ENCODE results near the gene MXD4. TPM values are rescaled to one million over a fixed set of nuclear protein-coding genes. Genes with fewer than 3 reads are reported as not detected.

Gene MXD4
- polyA plus RNA-seq, 1 donor (not counting 4 experiments of a cell fraction or from before 2014, with no cell fraction given) = 26.0 TPM

- Histone ChIP-seq H3K9me1 (ENCODE audit: control insufficient read depth, extremely low read depth, insufficient read depth, low read length) (no peaks in the 10 kb centered on the region), H3K36me3 (ENCODE audit: control insufficient read depth in 2 of 2, extremely low read depth in 1 of 2, insufficient read depth in 2 of 2, low read length in 2 of 2) (no peaks in the 10 kb centered on the region), H3K4me2 (ENCODE audit: control insufficient read depth, extremely low read depth, insufficient read depth, low read depth, low read length) (no peak overlapping the region), H3K9me3 (ENCODE audit: control insufficient read depth, low read depth, low read length) (no peaks in the 10 kb centered on the region), H3K4me1 (ENCODE audit: control insufficient read depth, extremely low read depth, insufficient read depth, low read length) (no peaks in the 10 kb centered on the region), H3K79me2 (ENCODE audit: control insufficient read depth, insufficient read depth, low read length) (no peaks in the 10 kb centered on the region), H2AFZ (ENCODE audit: control insufficient read depth, low read length) (no peak overlapping the region), H3K27ac (ENCODE audit: control insufficient read depth, insufficient read depth, low read length) (no peak overlapping the region), H3K9ac (ENCODE audit: control insufficient read depth, extremely low read depth, insufficient read depth, low read length) (no peak overlapping the region), H3K27me3 (ENCODE audit: control insufficient read depth, extremely low read depth, insufficient read depth, low read length) (peaks cover 9% of the 10 kb centered on the region), H3K4me3 (ENCODE audit: control insufficient read depth in 2 of 3, extremely low read depth in 1 of 3, insufficient read depth in 2 of 3, low read depth in 1 of 3, low read length in 3 of 3) (no peak overlapping the region), H4K20me1 (ENCODE audit: control insufficient read depth, extremely low read depth, insufficient read depth, low read length) (no peaks in the 10 kb centered on the region)
- FAIRE-seq (no peak), DNase-seq (ENCODE audit: low read depth, low spot score) (no peak)
- no peak for TF ChIP-seq EZH2 (IDR thresholded peaks at IDR 0.05; ENCODE audit: low read length)
- TF ChIP-seq, protein P1, sequence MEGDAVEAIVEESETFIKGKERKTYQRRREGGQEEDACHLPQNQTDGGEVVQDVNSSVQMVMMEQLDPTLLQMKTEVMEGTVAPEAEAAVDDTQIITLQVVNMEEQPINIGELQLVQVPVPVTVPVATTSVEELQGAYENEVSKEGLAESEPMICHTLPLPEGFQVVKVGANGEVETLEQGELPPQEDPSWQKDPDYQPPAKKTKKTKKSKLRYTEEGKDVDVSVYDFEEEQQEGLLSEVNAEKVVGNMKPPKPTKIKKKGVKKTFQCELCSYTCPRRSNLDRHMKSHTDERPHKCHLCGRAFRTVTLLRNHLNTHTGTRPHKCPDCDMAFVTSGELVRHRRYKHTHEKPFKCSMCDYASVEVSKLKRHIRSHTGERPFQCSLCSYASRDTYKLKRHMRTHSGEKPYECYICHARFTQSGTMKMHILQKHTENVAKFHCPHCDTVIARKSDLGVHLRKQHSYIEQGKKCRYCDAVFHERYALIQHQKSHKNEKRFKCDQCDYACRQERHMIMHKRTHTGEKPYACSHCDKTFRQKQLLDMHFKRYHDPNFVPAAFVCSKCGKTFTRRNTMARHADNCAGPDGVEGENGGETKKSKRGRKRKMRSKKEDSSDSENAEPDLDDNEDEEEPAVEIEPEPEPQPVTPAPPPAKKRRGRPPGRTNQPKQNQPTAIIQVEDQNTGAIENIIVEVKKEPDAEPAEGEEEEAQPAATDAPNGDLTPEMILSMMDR (optimal IDR thresholded peaks at IDR 0.05 in 1 of 3, IDR thresholded peaks at IDR 0.05 in 1 of 3, conservative IDR thresholded peaks at IDR 0.05 in 1 of 3; ENCODE audit: extremely low read depth in 1 of 3, insufficient read depth in 2 of 3, low read length in 3 of 3) = no peak
- dilution Hi-C loops (cut with MboI; ENCODE audit: extremely low pct_ligation_motif_present, low sequenced_read_pairs) = no loop called here
Measured at GRCh38 chr4:2298532-2298991, 36.7 kb upstream of the MXD4 start.

GRCh38 chr4:2297606-2298531, 36.0 kb upstream of the MXD4 start:
- Histone ChIP-seq H3K4me1 (ENCODE audit: control insufficient read depth, extremely low read depth, insufficient read depth, low read length) (no peaks in the 10 kb centered on the region), H3K36me3 (ENCODE audit: control insufficient read depth in 2 of 2, extremely low read depth in 1 of 2, insufficient read depth in 2 of 2, low read length in 2 of 2) (no peaks in the 10 kb centered on the region), H3K9me1 (ENCODE audit: control insufficient read depth, extremely low read depth, insufficient read depth, low read length) (no peaks in the 10 kb centered on the region), H3K9ac (ENCODE audit: control insufficient read depth, extremely low read depth, insufficient read depth, low read length) (no peak overlapping the region), H3K4me3 (ENCODE audit: control insufficient read depth in 2 of 3, extremely low read depth in 1 of 3, insufficient read depth in 2 of 3, low read depth in 1 of 3, low read length in 3 of 3) (no peak overlapping the region), H3K79me2 (ENCODE audit: control insufficient read depth, insufficient read depth, low read length) (no peaks in the 10 kb centered on the region), H4K20me1 (ENCODE audit: control insufficient read depth, extremely low read depth, insufficient read depth, low read length) (no peaks in the 10 kb centered on the region), H3K9me3 (ENCODE audit: control insufficient read depth, low read depth, low read length) (no peaks in the 10 kb centered on the region), H3K27ac (ENCODE audit: control insufficient read depth, insufficient read depth, low read length) (no peak overlapping the region), H2AFZ (ENCODE audit: control insufficient read depth, low read length) (no peak overlapping the region), H3K4me2 (ENCODE audit: control insufficient read depth, extremely low read depth, insufficient read depth, low read depth, low read length) (no peak overlapping the region), H3K27me3 (ENCODE audit: control insufficient read depth, extremely low read depth, insufficient read depth, low read length) (peaks cover 9% of the 10 kb centered on the region)
- DNase-seq (ENCODE audit: low read depth, low spot score) = no peak
- no peak for FAIRE-seq
- dilution Hi-C loops (cut with MboI; ENCODE audit: extremely low pct_ligation_motif_present, low sequenced_read_pairs) = no loop called here
- TF ChIP-seq EZH2 (IDR thresholded peaks at IDR 0.05; ENCODE audit: low read length) = no peak
- TF ChIP-seq, protein P1 (optimal IDR thresholded peaks at IDR 0.05 in 1 of 3, IDR thresholded peaks at IDR 0.05 in 1 of 3, conservative IDR thresholded peaks at IDR 0.05 in 1 of 3; ENCODE audit: extremely low read depth in 1 of 3, insufficient read depth in 2 of 3, low read length in 3 of 3) = no peak

Measured in keratinocyte (primary cell).